Glomerular visceral epithelial cell (primary cell): ENCODE measurements around the gene GAK.

ENCODE experiments used
- DNase-seq: peaks from one replicate; pipeline ENCODE4 v3.0.0-alpha.2; 2016; ENCODE audit errors: extremely low spot score

Gene GAK

GRCh38 chr4:964346-965025 is 32.4 kb upstream of the GAK start:
- DNase-seq: no peak

GRCh38 chr4:963276-964225 is 31.4 kb upstream of the GAK start:
- no peak for DNase-seq

GRCh38 chr4:962231-963208 is 30.4 kb upstream of the GAK start:
- DNase-seq: no peak

GRCh38 chr4:961351-962230 is 29.5 kb upstream of the GAK start:
- no peak for DNase-seq

GRCh38 chr4:960636-961350 is 28.7 kb upstream of the GAK start:
- DNase-seq: no peak

GRCh38 chr4:960140-960635 is 28.1 kb upstream of the GAK start:
- DNase-seq: no peak

GRCh38 chr4:959338-960139 is 27.4 kb upstream of the GAK start:
- DNase-seq: no peak

GRCh38 chr4:958696-959337 is 26.7 kb upstream of the GAK start:
- no peak for DNase-seq

GRCh38 chr4:958314-958665 is 26.2 kb upstream of the GAK start:
- no peak for DNase-seq

- DNase-seq: no peak
Measured at GRCh38 chr4:957581-958313, 25.6 kb upstream of the GAK start.

GRCh38 chr4:957231-957580 is 25.1 kb upstream of the GAK start:
- no peak for DNase-seq

- DNase-seq: no peak
Measured at GRCh38 chr4:956531-957230, 24.6 kb upstream of the GAK start.

- no peak for DNase-seq
Measured at GRCh38 chr4:955931-956381, 23.8 kb upstream of the GAK start.

- no peak for DNase-seq
Measured at GRCh38 chr4:955161-955921, 23.2 kb upstream of the GAK start.

GRCh38 chr4:954211-955020 is 22.3 kb upstream of the GAK start:
- DNase-seq: no peak

GRCh38 chr4:953574-953915 is 21.4 kb upstream of the GAK start:
- DNase-seq: no peak
